GM21526 (cell line): ENCODE measurements around the gene PIEZO2.

Source experiments
- ATAC-seq: cut with Tn5 transposase; IDR thresholded peaks from one replicate; pipeline ENCODE4 v1.9.1; 2021; ENCODE audit warnings: moderate library complexity; ENCODE audit not compliant: unreplicated experiment, low FRiP score

Gene PIEZO2

DNA sequence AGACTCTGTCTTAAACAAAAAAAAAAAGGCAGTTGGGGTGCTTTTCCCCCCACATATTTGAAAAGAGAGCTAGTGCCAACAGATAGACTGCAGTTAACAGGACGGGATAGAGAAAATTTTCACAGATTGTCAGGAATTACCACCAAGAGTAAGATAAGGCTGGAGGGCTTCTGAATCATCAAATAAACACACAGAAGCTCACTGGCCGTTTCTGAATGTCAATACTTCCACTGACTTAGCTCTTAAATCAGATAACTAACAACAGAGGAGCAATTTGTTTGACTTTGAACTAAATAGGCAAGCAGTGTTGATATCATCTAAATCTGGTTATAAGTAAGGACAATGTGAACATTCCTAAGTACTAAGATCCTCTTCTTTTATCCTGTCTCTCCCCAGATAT is 34.7 kb downstream of the PIEZO2 start:
- no peak for ATAC-seq

DNA sequence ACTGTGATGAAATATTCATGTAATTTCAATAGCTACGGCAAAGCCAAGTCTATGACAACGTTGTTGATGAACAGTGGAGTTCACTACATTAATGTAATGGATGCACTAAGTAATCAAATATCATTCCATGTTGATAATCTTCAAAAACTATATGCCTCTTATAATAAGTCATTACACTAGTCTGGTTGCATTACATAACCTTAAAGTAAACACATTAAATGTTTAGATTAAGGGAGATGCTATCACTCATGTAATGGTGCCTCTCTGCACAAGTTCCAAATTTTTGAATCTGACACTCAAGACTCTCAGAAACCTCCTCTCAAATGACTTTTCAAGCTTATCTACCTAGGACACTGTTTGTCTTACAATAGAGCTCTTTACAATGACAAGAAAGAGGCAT is 35.4 kb downstream of the PIEZO2 start:
- no peak for ATAC-seq

DNA sequence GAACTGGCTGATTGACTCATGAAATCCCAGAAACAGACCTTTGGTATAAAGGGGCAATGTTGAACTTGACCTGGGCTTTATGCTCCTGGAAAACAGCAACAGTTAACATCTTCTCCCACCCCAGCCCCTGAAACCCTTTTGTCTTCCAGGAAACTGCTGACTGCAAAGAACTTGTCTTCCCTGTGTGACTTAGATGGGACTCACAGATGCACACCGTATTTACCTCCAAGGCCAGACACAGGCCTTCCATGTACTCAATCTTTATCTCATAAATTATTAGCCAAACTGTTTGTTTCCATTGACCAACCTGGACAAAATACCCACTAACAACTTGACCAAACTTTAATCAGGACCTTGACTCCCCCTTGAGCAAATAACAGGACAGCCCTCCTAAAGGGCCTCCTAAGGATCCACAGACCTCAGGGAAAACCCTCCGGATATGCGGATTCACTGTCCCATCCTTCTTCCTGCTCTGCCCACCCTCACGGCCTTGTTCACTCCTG is 36.3 kb downstream of the PIEZO2 start:
- no peak for ATAC-seq

DNA sequence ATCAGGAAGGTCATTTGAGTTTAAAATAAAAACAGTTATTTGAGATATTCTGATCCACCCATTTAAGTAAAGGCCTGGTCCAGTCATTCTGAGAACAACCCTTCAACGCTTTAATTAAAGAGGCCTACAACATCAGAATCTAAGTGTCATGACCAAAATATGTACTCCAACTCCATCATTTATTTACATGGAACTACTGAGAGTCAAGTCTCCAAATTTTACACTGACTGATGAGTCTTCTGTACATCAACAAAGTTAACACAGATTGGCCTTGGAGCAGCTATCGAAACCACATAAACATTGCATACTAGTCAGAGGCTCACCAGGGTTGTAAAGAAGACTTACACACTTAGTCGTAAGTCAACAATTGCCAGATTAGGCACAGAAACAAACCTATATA is 37.1 kb downstream of the PIEZO2 start:
- no peak for ATAC-seq

DNA sequence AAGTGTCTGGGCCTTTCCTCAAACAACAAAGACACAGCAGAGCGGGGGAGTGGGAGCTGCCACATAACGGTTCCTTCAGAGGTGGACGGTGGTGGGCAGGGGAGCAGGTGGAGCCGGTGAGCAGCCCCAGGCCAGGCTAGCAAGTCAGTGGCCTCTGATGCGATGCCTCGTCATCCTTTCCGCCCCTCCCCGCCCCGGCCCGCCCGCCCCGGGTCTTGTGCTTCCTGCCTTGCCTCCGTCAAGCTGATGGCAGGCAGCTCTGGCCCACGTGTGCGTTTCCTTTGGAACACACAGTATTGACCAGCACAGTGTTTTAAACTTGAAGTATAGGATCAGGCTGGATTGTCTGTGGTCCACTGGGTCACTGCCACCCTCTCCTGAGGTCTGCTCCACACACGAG is 38.9 kb downstream of the PIEZO2 start:
- ATAC-seq, result no peak

DNA sequence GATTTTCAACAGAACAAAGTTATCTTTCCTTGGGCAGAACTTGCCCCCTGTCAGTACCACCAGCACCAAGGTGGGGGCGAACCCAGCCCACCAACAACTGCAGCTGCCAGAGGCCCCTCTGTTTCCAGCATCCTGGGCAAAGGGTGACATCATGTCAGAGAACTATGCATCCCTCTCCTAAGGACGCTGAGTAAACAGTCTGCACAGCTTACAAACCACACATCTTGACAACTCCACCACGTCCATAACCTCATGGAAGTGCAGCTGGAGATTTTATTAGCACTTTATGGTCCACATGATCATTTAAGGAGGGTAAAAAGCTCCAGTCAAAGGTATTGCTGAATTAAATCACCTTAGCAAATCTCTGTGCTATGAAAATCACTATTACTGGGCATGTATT is 40.4 kb downstream of the PIEZO2 start:
- no peak for ATAC-seq

DNA sequence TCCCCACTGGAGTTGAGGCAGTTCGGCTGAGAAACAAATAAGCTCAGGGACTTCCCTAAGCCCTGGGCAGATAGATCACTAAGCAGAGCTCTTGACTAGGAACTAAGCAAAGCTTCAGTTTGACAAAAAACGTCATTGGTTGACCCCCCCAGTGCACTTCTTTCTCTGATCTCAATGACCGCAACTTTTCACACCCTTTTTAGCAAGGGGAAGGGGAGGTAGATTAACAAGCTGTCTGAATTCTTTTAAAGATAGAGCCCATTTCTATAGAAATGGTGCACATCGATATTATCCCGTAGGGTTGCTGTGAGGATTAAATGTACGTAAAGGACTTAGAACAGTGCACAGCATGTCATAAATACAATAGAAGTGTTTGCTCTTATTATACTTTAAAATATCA is 42.5 kb downstream of the PIEZO2 start:
- no peak for ATAC-seq

DNA sequence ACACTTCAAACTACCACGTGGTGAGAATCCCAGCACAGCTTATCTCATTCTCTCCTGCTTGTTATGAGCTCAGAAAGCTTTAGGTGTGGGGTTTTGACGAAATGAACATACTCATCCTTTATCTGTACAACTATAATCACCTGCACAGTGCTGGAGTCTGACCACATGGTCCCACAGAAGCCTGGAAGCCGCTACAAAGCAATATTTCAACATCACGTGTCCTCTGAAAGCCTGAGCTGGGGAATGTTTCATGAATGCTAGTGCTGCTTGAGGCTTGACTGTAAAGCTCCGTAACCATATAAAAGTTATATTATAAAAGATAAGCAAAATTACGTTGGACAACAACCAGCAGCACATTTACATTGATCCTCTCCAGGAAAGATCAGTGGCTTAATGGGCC is 43.9 kb downstream of the PIEZO2 start:
- no peak for ATAC-seq

DNA sequence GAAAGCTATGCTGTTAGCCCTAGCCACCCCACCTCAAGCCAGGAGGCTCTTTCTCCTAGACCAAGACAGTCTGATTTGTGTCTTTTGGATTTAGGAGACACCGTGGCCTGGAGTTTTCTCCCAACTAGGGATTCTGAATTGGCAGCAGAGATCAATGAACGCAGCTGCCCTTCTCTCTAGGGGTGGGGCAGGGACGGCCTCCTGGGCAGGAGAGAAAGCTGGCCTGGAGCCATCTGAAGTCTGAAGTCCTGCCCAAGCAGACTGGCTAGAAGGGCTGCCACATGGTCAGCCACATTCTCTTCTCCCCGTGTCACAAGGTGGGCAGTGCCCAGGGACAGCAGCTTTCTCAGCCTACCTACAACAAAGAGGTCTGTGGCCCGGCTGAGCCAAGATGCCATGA is 45.1 kb downstream of the PIEZO2 start:
- no peak for ATAC-seq

DNA sequence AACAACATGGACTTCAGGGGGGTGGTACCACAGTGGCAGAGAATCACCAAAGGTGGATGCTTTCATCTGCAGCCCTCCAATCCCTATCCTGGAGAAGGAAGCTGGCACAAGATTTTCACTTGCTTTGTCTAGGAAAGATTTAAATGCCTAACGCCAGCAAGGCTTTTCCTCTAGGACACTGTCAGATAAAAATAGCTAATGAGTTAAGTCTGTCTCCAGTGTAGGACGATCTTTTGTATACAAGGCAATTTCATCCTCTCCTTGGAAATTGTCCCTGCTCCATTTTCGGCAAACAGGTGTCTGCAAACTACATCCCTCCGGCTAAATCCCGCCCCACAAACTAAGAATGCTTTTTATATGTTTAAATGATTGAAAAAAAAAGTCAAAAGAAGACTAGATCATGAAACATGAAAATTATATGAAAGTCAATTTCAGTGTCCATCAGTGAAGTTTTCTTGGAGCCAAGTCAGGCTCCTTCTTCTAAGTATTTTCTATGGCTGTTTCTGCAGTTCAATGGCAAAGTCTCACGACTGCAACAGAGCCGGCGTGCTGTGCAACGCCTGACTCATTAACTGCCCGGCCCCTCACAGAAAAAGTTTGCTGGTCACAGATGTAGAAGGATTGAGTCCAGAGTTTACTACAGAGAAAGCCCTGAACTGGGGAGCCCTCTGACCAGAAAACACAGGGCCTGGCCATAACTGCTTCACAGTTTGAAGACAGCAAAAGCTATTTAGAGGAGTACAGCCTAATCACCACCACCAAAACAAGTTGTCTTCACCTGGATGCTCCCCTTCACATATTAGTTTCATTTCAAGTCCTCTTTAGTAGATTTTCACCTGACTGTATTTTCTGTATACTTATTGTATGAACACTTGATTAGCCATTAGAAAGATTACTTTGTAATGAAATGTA is 52.3 kb downstream of the PIEZO2 start:
- ATAC-seq, result no peak

DNA sequence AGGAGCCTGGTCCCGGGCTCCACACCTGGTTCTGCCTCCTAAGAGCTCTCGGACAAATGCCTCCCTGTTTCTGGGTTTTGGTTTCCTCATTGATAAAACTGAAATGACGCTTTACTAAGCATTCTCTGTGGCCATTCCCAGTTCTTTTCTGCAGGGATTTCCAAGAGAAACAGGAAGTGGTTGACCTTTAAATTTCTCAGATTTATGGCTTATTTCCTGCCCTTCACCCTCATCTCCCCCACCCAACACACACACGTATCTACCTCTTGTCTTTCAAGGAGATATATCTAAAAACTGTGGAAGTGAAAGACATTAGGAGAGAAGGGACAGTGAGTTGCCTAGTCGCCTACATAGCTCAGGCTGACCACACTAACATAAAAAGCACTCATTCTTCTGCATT is 53.0 kb downstream of the PIEZO2 start:
- no peak for ATAC-seq

DNA sequence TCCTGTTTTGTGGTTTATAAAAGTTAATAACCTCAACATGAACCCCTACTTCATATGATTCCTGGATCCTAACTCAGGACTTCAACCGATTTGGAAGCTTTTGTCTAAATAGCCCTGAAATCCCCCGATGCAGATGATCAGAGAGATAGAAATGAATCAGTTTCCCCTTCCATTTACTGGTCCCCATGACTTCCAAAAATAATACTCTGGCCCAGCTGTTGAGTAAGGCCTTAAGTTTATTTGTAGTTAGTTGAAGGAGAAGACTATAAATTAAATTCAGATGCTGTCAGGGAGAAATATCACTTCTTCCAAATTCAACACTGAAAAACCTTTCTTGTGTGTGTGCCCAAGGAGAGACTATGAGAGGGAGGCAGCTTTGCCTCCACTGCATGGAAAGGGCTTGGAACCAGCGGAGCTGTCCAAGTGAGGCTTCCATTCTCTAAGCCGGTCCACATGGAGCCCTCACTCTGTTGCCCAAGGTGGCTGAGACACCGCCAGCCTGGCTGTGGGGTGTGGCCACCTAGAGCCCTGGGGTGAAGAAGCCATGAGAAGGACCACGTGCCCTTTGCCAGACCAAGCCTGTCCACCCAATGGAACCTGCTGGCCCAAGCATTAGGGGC is 53.6 kb downstream of the PIEZO2 start:
- ATAC-seq, result no peak

DNA sequence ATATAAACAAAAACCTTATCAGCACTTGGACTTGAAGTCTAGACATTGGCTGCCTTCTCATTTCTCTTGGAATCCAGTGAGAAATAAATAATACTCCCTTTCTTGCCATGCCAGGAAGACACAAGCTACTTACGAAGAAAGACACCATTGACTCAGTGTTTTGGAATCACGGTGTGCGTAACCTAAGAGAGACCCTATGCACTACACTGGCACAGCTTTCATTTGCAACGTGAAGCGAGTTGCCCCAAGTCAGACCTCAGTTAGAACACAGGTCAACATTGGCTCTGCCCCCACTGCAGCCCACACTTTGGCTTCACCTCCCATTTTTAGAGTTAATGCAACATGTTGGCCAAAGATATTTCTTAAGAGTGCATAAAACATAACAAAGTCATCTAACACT is 54.2 kb downstream of the PIEZO2 start:
- ATAC-seq, result no peak

DNA sequence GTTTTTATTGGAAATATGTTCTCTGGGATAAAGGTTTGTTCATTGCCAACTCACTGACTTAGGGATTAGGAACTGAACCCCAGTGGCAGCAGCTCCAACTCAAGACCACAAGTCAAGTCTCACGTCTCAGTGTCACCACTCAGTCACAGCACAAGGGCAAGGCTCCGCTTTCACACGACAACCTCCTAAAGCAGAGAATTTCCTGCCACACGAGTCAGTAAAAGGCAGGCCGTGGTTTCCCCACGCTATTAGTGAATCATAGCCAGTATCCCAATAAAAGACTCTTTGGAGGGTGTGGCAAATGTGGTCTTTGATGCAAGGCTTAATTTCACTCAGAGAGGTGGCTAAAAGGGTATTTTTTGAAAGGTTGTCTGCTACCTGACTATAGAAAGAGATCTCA is 57.6 kb downstream of the PIEZO2 start:
- no peak for ATAC-seq

DNA sequence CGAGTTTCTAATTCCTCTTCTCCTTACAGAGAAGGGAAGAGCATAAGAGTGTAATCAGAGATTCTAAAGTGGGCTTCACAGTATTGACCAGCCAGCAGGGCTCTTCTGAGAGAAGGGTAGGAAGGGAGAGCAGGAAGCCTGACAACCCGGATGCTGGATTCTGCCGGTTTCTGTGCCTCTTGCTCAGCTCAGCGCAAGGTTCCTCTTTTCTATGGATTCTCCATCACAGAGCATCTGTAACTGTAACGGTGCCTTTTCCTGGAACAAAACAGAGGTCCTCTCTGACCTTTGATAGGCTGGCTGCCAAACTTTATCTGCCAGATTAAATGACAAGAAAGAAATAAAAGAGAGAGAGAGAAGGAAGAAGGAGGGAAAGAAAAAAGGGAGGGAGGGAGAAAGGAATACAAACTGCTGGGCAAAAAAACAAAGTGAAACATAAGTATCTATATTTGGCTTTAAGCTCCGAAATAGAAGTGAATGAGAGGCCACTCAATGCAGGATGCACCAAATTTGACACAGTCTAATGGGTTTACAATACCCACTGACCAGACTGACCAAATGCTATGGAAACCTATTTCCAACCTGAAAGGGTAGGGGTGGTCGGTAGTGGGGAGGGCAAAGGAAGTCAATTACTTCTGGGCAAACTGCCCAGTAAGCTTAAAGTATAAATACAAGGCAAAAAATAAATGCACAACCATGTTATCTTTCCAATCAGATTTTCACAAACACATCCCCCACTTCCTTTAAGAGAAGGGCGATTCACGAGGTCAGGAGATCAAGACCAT is 59.2 kb downstream of the PIEZO2 start:
- no peak for ATAC-seq

DNA sequence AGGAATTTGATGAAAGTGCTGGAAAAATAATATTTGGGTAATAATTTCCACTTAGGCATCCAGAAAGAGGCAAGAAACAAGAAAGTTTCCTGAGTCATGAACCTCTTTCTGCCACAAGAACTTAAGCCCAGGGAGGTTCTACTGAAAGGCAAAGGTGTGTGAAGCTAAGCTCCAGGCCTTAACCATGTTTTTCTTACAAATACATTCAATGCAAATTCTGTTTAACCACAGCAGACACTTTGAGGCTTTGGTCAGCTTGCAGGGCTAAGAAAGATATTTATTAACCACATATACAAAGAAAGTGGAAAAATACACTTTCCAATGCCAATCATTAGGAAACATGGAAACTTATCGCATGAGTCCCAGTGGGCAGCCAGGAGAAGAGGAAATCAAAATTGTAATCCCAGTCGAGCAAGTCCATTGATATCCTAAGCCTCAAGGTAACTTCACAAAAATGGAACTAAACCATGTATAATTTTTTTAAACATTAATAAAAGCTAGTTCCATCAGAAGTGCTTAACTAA is 68.3 kb downstream of the PIEZO2 start:
- no peak for ATAC-seq

DNA sequence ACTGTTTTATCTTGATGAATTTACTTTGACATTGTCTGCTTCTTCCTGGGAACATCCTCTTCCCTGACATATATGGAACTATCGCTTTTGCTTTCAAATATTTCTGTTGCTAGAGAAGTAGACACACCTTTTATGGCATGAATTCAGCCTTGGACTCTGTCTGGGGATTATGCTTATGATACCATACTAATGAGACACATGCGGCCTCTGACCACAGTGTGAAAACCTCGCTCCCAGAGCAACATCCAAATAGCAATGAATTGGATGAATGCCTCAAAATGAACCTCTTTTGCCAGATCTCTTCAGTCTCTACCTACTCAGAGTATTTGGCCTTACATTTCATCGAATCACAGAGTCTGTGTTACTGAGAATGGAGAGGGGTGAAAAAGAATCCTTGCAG is 70.9 kb downstream of the PIEZO2 start:
- no peak for ATAC-seq

DNA sequence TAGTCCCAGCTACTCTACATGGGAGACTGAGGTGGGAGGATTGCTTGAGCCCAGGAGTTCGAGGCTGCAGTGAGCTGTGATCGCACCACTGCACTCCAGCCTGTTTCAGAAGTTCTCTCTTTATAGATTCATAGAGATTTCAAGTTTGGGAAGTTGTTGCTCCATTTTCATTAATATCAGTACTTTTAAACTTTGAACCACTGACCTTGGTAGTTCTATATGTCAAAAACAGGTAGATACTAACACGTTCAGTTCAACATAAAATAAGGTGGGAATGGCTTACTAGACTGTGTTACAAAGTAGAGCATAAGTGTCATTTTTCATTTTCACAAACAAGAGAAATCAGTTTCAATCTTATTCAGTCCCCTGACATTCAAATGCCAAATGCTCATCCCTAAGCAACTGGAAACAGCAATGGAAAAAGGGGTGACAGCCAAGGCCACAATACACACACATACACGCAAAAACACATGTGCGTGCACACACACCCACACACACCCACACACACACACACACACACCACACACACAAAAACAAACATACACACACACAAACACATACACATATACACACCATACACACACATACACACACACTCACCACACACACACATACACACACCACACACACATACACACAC is 71.7 kb downstream of the PIEZO2 start:
- ATAC-seq, result no peak

DNA sequence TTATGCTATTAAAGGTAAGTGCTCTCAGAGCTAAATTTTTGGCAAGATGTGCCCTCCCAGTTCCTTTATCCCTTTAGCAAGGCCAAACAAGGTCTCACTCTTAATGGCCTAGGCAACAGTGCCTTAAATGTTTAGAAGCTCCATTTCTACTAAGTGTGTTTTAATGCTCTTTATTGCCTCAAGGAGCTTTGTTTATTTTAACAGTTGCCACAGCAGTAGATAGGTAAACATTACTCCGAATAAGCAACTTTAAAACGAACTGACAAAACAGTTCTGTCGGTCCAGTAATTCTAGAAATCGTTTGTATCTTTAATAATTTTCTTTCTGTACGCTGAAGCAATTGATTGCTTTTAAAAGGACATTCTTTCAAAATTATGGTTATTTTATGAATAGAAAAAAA is 74.5 kb downstream of the PIEZO2 start:
- ATAC-seq, result no peak

DNA sequence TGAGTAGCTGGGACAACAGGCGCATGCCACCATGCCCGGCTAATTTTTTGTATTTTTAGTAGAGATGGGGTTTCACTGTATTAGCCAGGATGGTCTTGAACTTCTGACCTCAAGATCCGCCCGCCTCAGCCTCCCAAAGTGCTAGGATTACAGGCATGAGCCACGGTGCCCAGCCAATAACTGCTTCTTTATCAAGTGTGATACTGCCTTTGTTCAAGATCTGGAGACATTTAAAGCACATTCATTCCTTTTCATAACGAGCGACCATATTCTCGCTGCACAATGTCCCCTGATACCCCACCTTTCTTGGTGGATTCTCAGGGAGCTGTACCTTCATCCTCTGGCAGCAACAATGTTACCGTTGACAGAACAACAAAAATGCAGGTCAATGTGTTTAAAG is 75.4 kb downstream of the PIEZO2 start:
- no peak for ATAC-seq

DNA sequence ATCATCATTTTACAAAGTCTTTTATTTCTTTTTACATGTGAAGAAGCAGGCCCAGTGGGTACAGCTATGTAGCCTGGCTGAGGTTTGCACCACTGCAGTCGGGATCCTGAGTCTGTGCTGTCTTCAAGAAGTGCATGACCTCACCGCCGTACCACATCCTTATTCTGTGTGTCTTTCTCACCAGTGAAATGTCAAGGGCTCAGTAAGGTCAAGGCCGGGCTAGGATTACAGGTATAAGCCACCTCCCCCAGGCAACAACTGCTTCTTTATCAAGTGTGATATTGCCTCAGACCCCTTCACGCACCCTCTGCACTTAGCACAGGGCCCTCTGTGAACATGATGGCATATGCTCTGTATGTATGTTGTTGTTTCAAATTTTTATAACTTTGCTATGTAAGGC is 76.7 kb downstream of the PIEZO2 start:
- no peak for ATAC-seq
